SK-N-SH (cell line): ENCODE results near the gene MYO15A. TPM values are rescaled to one million over a fixed set of nuclear protein-coding genes. Genes with fewer than 3 reads are reported as not detected.

Experiments
- CTCF ChIA-PET: fragments of 300-600, 350-600 bp; formaldehyde crosslinking; extraction: SDS; loops from one replicate; lab custom pipeline; 2021; lab: Yijun Ruan, JAX
- POLR2A ChIA-PET: fragments of 350-600 bp; sonication (Branson Sonifier 250); formaldehyde crosslinking; extraction: SDS; loops from one replicate; lab custom pipeline; 2020; ENCODE audit warnings: antibody characterized with exemption, inconsistent platforms; lab: Yijun Ruan, JAX
- DNase-seq: peaks from one replicate; pipeline ENCODE4 v3.0.0; 2012
- H2AFZ ChIP-seq: fragments of 200-600 bp; sonication (generic); 2 replicates; pipeline ENCODE4 v1.8.1; 2016; ENCODE audit warnings: antibody characterized with exemption, mild to moderate bottlenecking, low read depth
- H3F3A ChIP-seq: fragments of 200-600 bp; sonication (generic); replicated peaks from 2 replicates; pipeline ENCODE3; 2016; ENCODE audit warnings: antibody characterized with exemption, mild to moderate bottlenecking; ENCODE audit not compliant: insufficient read depth
- H3K27ac ChIP-seq, 2 experiments: fragments of 200-500 bp in 1 of 2; fragments of 200-600 bp in 1 of 2; sonication (Bioruptor generic) in 1 of 2; sonication (generic), shearing (Covaris generic) in 1 of 2; 2 replicates each; pipeline versions ENCODE4 v1.5.1 to v1.6.1; 2014 to 2016; ENCODE audit warnings: low read depth in 2 of 2, inconsistent platforms in 1 of 2, low read length in 1 of 2, mild to moderate bottlenecking in 1 of 2, mixed read lengths in 1 of 2
- H3K27me3 ChIP-seq: fragments of 200-600 bp; sonication (generic), shearing (Covaris generic); 2 replicates; pipeline ENCODE4 v1.6.1; 2016; ENCODE audit warnings: mixed run types; ENCODE audit not compliant: insufficient read depth
- H3K36me3 ChIP-seq, 2 experiments: fragments of 200-500 bp in 1 of 2; fragments of 200-600 bp in 1 of 2; sonication (Bioruptor generic) in 1 of 2; sonication (generic) in 1 of 2; replicated peaks in 1 of 2; 2 replicates each; pipeline versions ENCODE3 to v1.5.1; 2014 to 2016; ENCODE audit warnings: low read length in 1 of 2, mild to moderate bottlenecking in 1 of 2; ENCODE audit not compliant: insufficient read depth in 2 of 2, control insufficient read depth in 1 of 2
- H3K4me1 ChIP-seq, 2 experiments: fragments of 200-500 bp in 1 of 2; fragments of 200-600 bp in 1 of 2; sonication (Bioruptor generic) in 1 of 2; sonication (generic), shearing (Covaris generic) in 1 of 2; 2 replicates each; pipeline versions ENCODE4 v1.5.1 to v1.6.1; 2014 to 2016; ENCODE audit warnings: low read depth in 1 of 2, low read length in 1 of 2, mixed run types in 1 of 2; ENCODE audit not compliant: insufficient read depth in 2 of 2, control insufficient read depth in 1 of 2
- H3K4me2 ChIP-seq: fragments of 200-600 bp; sonication (generic), shearing (Covaris generic); 2 replicates; pipeline ENCODE4 v1.6.1; 2017; ENCODE audit warnings: mixed run types
- H3K4me3 ChIP-seq, 2 experiments: fragments of 200-500 bp in 1 of 2; fragments of 200-600 bp in 1 of 2; sonication (Bioruptor generic) in 1 of 2; sonication (generic), shearing (Covaris generic) in 1 of 2; 2 replicates each; pipeline versions ENCODE4 v1.5.1 to v1.8.1; 2014 to 2016; ENCODE audit warnings: low read depth in 2 of 2, inconsistent platforms in 1 of 2, low read length in 1 of 2, mild to moderate bottlenecking in 1 of 2, mixed read lengths in 1 of 2, moderate library complexity in 1 of 2
- H3K79me2 ChIP-seq: fragments of 200-600 bp; sonication (generic); 2 replicates; pipeline ENCODE4 v1.8.1; 2017; ENCODE audit warnings: mild to moderate bottlenecking; ENCODE audit not compliant: insufficient read depth
- H3K9ac ChIP-seq: fragments of 200-600 bp; sonication (generic); 2 replicates; pipeline ENCODE4 v1.6.1; 2017; ENCODE audit warnings: mixed run types
- H3K9me2 ChIP-seq: fragments of 200-600 bp; sonication (generic); 2 replicates; pipeline ENCODE4 v1.6.1; 2017; ENCODE audit warnings: mixed run types
- H3K9me3 ChIP-seq: fragments of 200-600 bp; sonication (generic); 2 replicates; pipeline ENCODE4 v1.6.1; 2017; ENCODE audit warnings: mixed run types, mild to moderate bottlenecking, moderate library complexity
- H4K20me1 ChIP-seq: fragments of 200-600 bp; sonication (generic); 2 replicates; pipeline ENCODE4 v1.6.1; 2017; ENCODE audit warnings: mild to moderate bottlenecking, mixed run types; ENCODE audit not compliant: insufficient read depth
- CTCF ChIP-seq: fragments of 200-600 bp; sonication (generic); IDR thresholded peaks from 2 replicates; pipeline ENCODE4 v1.6.1; 2017; ENCODE audit warnings: antibody characterized with exemption, mild to moderate bottlenecking, moderate library complexity
- ELF1 ChIP-seq: IDR thresholded peaks from 2 replicates; pipeline ENCODE4 v1.4.0; 2012
- FOXM1 ChIP-seq: IDR thresholded peaks from 2 replicates; pipeline ENCODE4 v1.4.0; 2012; ENCODE audit warnings: low read depth, mild to moderate bottlenecking
- GATA2 ChIP-seq: sonication (generic); formaldehyde crosslinking; IDR thresholded peaks from 2 replicates; pipeline ENCODE4 v1.5.0; 2020; ENCODE audit warnings: mild to moderate bottlenecking, missing genetic modification reagents
- IRF3 ChIP-seq: fragments of 150-350 bp; IDR thresholded peaks from 2 replicates; pipeline ENCODE4 v1.6.1; 2016; ENCODE audit warnings: mild to moderate bottlenecking, low read depth, low read length
- MAX ChIP-seq: IDR thresholded peaks from 2 replicates; pipeline ENCODE4 v1.4.0; 2012; ENCODE audit warnings: low read depth
- MEF2A ChIP-seq: IDR thresholded peaks from 2 replicates; pipeline ENCODE4 v1.4.0; 2012; ENCODE audit warnings: low read depth, borderline replicate concordance
- POLR2AphosphoS5 ChIP-seq: IDR thresholded peaks from 2 replicates; pipeline ENCODE4 v1.6.1; 2012; ENCODE audit warnings: low read depth, low read length
- RCOR1 ChIP-seq: fragments of 150-350 bp; IDR thresholded peaks from 2 replicates; pipeline ENCODE4 v1.6.1; 2017; ENCODE audit warnings: antibody characterized with exemption, low read length
- RXRA ChIP-seq: IDR thresholded peaks from 2 replicates; pipeline ENCODE4 v1.4.0; 2012; ENCODE audit warnings: low read depth, mild to moderate bottlenecking, borderline replicate concordance
- SIN3A ChIP-seq: IDR thresholded peaks from 2 replicates; pipeline ENCODE4 v1.6.1; 2012; ENCODE audit warnings: low read depth, mild to moderate bottlenecking, low read length, moderate library complexity, borderline replicate concordance
- TAF1 ChIP-seq: IDR thresholded peaks from 2 replicates; pipeline ENCODE4 v1.6.1; 2012; ENCODE audit warnings: low read depth, mild to moderate bottlenecking, low read length, moderate library complexity, borderline replicate concordance
- TCF12 ChIP-seq: IDR thresholded peaks from 2 replicates; pipeline ENCODE4 v1.4.0; 2012
- TEAD4 ChIP-seq: IDR thresholded peaks from 2 replicates; pipeline ENCODE4 v1.4.0; 2012; ENCODE audit warnings: mild to moderate bottlenecking, borderline replicate concordance; ENCODE audit not compliant: insufficient read depth
- USF1 ChIP-seq: IDR thresholded peaks from 2 replicates; pipeline ENCODE4 v1.4.0; 2012; ENCODE audit warnings: low read depth, borderline replicate concordance
- WGBS: methylation state at CpG from one replicate; pipeline ENCODE4 v1.1.6; 2017; ENCODE audit warnings: low lambda C conversion rate; 5-methylcytosine and 5-hydroxymethylcytosine counted together
- polyA plus RNA-seq, 3 experiments: library from polyadenylated mRNA; depleted of rRNA; stranded (reverse); fragments of >200 nt; gene quantifications; 2 replicates each; pipeline ENCODE4 v1.2.3, GENCODE V29; 2012
- TF ChIP-seq, protein P1 (sequence below): IDR thresholded peaks from 2 replicates; pipeline ENCODE4; 2012
- TF ChIP-seq, protein P2 (sequence below): IDR thresholded peaks from 2 replicates; pipeline ENCODE4 v1.6.1; 2012; ENCODE audit warnings: mild to moderate bottlenecking, low read depth, low read length, moderate library complexity
- TF ChIP-seq, protein P3 (sequence below): fragments of 150-350 bp; IDR thresholded peaks from 2 replicates; pipeline ENCODE4 v1.6.1; 2017; ENCODE audit warnings: antibody characterized with exemption, low read length, low read depth, borderline replicate concordance

MYO15A gene
- polyA plus RNA-seq, 1 of the 3 experiments (the other 2 are of a cell fraction) = 0.43 TPM

DNA sequence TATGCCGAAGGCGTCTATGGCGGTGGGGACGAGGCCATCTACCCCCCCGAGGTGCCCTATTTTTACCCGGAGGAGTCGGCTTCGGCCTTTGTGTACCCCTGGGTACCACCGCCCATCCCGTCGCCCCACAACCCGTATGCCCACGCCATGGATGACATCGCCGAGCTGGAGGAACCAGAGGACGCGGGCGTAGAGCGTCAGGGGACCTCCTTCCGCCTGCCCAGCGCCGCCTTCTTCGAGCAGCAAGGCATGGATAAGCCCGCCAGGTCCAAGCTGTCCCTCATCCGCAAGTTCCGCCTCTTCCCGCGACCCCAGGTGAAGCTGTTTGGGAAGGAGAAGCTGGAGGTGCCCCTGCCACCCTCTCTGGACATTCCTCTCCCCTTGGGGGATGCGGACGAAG, 11.4 kb downstream of the MYO15A start:
- 94% methylated on average over 30 of the region's 30 CpGs for WGBS
- H3K79me2 ChIP-seq = no peaks in the 10 kb centered on the region
- no peak for TF ChIP-seq FOXM1
- no peak for TF ChIP-seq IRF3
- TF ChIP-seq RCOR1 = no peak
- no peak for TF ChIP-seq MEF2A
- no peak for TF ChIP-seq RXRA
- no peak for TF ChIP-seq MAX
- TF ChIP-seq TAF1 = no peak
- no peak for TF ChIP-seq GATA2 (CRISPR knock-in tag)
- TF ChIP-seq, protein P1, sequence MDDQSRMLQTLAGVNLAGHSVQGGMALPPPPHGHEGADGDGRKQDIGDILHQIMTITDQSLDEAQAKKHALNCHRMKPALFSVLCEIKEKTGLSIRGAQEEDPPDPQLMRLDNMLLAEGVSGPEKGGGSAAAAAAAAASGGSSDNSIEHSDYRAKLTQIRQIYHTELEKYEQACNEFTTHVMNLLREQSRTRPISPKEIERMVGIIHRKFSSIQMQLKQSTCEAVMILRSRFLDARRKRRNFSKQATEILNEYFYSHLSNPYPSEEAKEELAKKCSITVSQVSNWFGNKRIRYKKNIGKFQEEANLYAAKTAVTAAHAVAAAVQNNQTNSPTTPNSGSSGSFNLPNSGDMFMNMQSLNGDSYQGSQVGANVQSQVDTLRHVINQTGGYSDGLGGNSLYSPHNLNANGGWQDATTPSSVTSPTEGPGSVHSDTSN = no peak
- TF ChIP-seq SIN3A = no peak
- TF ChIP-seq TEAD4 = no peak
- no peak for TF ChIP-seq ELF1
- TF ChIP-seq, protein P2, sequence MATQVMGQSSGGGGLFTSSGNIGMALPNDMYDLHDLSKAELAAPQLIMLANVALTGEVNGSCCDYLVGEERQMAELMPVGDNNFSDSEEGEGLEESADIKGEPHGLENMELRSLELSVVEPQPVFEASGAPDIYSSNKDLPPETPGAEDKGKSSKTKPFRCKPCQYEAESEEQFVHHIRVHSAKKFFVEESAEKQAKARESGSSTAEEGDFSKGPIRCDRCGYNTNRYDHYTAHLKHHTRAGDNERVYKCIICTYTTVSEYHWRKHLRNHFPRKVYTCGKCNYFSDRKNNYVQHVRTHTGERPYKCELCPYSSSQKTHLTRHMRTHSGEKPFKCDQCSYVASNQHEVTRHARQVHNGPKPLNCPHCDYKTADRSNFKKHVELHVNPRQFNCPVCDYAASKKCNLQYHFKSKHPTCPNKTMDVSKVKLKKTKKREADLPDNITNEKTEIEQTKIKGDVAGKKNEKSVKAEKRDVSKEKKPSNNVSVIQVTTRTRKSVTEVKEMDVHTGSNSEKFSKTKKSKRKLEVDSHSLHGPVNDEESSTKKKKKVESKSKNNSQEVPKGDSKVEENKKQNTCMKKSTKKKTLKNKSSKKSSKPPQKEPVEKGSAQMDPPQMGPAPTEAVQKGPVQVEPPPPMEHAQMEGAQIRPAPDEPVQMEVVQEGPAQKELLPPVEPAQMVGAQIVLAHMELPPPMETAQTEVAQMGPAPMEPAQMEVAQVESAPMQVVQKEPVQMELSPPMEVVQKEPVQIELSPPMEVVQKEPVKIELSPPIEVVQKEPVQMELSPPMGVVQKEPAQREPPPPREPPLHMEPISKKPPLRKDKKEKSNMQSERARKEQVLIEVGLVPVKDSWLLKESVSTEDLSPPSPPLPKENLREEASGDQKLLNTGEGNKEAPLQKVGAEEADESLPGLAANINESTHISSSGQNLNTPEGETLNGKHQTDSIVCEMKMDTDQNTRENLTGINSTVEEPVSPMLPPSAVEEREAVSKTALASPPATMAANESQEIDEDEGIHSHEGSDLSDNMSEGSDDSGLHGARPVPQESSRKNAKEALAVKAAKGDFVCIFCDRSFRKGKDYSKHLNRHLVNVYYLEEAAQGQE = no peak
- TF ChIP-seq POLR2AphosphoS5 = no peak
- TF ChIP-seq, protein P3, sequence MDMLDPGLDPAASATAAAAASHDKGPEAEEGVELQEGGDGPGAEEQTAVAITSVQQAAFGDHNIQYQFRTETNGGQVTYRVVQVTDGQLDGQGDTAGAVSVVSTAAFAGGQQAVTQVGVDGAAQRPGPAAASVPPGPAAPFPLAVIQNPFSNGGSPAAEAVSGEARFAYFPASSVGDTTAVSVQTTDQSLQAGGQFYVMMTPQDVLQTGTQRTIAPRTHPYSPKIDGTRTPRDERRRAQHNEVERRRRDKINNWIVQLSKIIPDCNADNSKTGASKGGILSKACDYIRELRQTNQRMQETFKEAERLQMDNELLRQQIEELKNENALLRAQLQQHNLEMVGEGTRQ = no peak
- TF ChIP-seq TCF12 = no peak
- TF ChIP-seq USF1 = no peak
- no peak for TF ChIP-seq CTCF
- H3K27ac ChIP-seq = no peak overlapping the region
- H3K27me3 ChIP-seq = no peaks in the 10 kb centered on the region
- no peaks in the 10 kb centered on the region for H3F3A ChIP-seq
- H3K9me2 ChIP-seq = no peaks in the 10 kb centered on the region
- no peaks in the 10 kb centered on the region for H3K9me3 ChIP-seq
- ChIA-PET CTCF (no interaction called here), POLR2A (no interaction called here)
- H3K4me1 ChIP-seq = peaks cover 0 to 4% of the 10 kb centered on the region in 2 experiments; a peak in 1 of 4 replicates
- H2AFZ ChIP-seq = no peak overlapping the region
- no peak for DNase-seq
- H3K36me3 ChIP-seq = no peaks in the 10 kb centered on the region
- no peak overlapping the region for H3K9ac ChIP-seq
- no peak overlapping the region for H3K4me2 ChIP-seq
- H3K4me3 ChIP-seq = no peak overlapping the region; a peak in 1 of 4 replicates
- no peaks in the 10 kb centered on the region for H4K20me1 ChIP-seq
